Osteocyte (in vitro differentiated cells): ENCODE results near the gene TRAF4. TPM values are rescaled to one million over a fixed set of nuclear protein-coding genes. Genes with fewer than 3 reads are reported as not detected.

Experiments used
- DNase-seq: peaks from one replicate; pipeline ENCODE4 v3.0.0; 2021; ENCODE audit warnings: mixed read lengths; ENCODE audit not compliant: unreplicated experiment; ENCODE audit errors: extremely low spot score
- H3K27ac Mint-ChIP-seq: one replicate; pipeline ENCODE4 v1.8.0; 2021; ENCODE audit warnings: mild to moderate bottlenecking, mixed read lengths; ENCODE audit not compliant: unreplicated experiment
- H3K27me3 Mint-ChIP-seq: one replicate; pipeline ENCODE4 v1.8.0; 2021; ENCODE audit warnings: mixed read lengths; ENCODE audit not compliant: unreplicated experiment
- H3K36me3 Mint-ChIP-seq: one replicate; pipeline ENCODE4 v1.8.0; 2021; ENCODE audit warnings: mixed read lengths; ENCODE audit not compliant: unreplicated experiment
- H3K4me1 Mint-ChIP-seq: one replicate; pipeline ENCODE4 v1.8.0; 2021; ENCODE audit warnings: mixed read lengths; ENCODE audit not compliant: unreplicated experiment
- H3K4me3 Mint-ChIP-seq: one replicate; pipeline ENCODE4 v1.8.0; 2021; ENCODE audit warnings: mild to moderate bottlenecking, moderate library complexity, mixed read lengths; ENCODE audit not compliant: unreplicated experiment
- H3K9me3 Mint-ChIP-seq: one replicate; pipeline ENCODE4 v1.8.0; 2021; ENCODE audit warnings: mixed read lengths; ENCODE audit not compliant: unreplicated experiment
- CTCF ChIP-seq: fragments of 200-600 bp; sonication (generic); IDR thresholded peaks from 2 replicates; pipeline ENCODE4 v1.5.0; 2021; ENCODE audit warnings: antibody characterized with exemption, mild to moderate bottlenecking, moderate library complexity
- total RNA-seq: library from RNA; stranded (reverse); gene quantifications from 2 replicates; pipeline ENCODE4 v1.2.1, GENCODE V29; 2021

The TRAF4 gene
- total RNA-seq, 1 donor from 2014 or later = 95.5 TPM

DNA sequence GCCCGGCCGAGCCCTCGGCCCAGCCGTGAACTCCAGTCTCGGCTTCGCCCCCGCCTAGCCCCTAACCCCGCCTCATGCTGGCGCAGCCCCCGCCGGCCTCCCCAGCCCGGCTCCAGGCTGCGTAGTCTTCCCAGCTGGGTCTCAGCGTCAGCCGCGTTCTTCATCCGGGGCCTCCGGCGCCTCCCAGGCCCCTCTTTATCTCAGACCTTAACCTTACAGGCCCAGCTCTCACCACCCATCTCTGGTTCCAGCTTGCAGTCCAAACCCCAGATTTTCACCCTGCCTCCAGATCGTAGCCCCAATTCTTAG lies 32.1 kb upstream of the TRAF4 start, which contains the start of gene PROCA1:
TSS of gene PROCA1 (minus strand) at position 166 of the 309 bp plus-strand sequence. CDS start 228 bp downstream, outside the sequence.
- peak within 1 kb of the TSS; percentile 99 for H3K27ac Mint-ChIP-seq
- H3K4me3 Mint-ChIP-seq = peak within 1 kb of the TSS; percentile 91
- no peaks in the 10 kb centered on the region for H3K27me3 Mint-ChIP-seq
- H3K36me3 Mint-ChIP-seq = peaks cover 11% of the 10 kb centered on the region
- H3K4me1 Mint-ChIP-seq = peaks cover 41% of the 10 kb centered on the region
- no peaks in the 10 kb centered on the region for H3K9me3 Mint-ChIP-seq
- no peak for TF ChIP-seq CTCF
- no peak for DNase-seq

DNA sequence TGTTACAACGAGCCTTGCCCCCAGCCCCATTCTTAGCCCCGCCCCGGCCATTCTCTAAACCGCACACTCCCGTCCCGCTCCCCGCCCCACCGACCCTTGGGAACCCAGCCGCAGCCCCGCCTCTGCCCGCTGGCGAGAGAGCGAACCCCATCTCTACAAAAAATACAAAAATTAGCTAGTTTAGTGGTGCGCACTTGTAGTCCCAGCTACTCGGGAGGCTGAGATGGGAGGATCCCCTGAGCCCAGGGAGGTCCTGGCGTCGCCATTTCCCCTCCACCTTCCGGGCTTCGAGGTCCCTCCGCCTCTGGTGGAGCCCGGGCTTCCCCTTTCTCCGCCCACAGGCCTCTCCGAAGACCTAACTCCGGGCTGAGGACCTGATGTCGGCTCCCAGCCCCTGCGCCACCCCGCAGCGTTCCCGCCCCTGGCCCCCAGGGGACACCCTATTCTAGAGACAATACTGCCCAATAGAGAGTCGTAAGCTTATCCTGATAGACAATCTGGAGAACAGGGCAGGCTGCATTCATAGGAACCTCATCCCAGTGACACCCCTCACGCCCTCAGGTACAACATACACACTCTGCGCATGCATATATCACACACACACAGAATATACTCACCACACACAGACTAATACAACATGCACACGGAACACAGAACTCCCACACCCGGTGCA lies 31.6 kb upstream of the TRAF4 start:
- TF ChIP-seq CTCF = no peak
- Mint-ChIP-seq H3K36me3 (peaks cover 11% of the 10 kb centered on the region), H3K27ac (peak overlapping the region; percentile 99), H3K9me3 (no peaks in the 10 kb centered on the region), H3K27me3 (no peaks in the 10 kb centered on the region), H3K4me1 (peaks cover 41% of the 10 kb centered on the region), H3K4me3 (peak overlapping the region; percentile 26)
- DNase-seq = no peak

DNA sequence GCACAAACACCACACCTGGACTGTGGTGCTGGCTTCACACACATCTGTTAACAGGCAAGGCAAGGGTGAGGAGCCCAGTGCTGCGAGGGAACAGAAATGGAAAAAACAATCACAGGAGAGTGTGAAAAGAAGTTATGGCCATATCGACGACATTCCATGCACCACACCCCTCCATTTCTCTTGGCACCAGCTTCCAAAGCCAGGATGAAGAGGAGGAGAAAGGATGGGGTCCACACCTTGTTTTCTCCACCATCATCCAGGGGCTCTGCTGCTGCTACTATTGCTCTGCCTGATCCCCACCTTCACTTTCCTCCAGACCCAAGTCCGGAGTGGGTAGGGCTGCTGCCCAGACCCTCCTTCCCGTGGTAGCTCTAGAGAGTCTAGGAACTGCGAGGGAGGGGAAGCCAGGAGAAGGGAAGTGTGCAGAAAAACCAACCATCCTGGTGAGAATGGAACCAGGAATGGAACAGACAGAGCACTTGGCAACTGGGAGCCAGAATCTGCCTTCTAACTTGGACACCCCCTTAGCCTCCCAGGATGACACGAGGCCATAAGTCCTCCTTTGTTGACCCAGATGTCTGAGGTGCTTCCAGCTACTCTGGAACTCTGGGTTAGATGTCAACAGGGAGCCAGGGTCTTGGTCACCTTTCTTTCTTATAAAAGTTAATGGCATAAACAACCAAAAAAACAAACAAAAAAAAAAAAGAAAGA lies 31.0 kb upstream of the TRAF4 start:
- peaks cover 11% of the 10 kb centered on the region for H3K36me3 Mint-ChIP-seq
- H3K9me3 Mint-ChIP-seq = no peaks in the 10 kb centered on the region
- peaks cover 42% of the 10 kb centered on the region for H3K4me1 Mint-ChIP-seq
- H3K27ac Mint-ChIP-seq = peak overlapping the region; percentile 52
- H3K27me3 Mint-ChIP-seq = no peaks in the 10 kb centered on the region
- DNase-seq = no peak
- no peak overlapping the region for H3K4me3 Mint-ChIP-seq
- TF ChIP-seq CTCF = no peak

DNA sequence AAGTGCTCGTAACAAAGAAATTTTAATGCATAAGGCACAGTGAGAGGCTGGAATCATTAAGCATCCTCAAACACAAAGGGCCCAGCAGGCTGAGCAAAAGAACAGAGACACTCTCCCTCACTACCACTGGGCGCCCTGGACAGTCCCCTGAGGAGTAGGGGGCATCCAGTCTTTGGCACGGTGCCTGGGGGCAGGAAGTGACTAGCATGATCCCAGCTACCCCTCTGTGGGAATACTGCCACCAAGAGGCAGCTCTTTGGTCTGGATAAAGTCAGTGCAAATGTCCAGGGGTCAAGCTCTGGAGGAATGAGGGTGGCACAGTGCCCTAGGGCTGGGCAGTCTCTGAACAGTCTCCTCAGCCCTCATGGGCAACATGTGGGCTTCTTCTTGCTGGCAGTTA lies 29.5 kb upstream of the TRAF4 start:
- Mint-ChIP-seq H3K4me3 (peak overlapping the region; percentile 35), H3K36me3 (peaks cover 11% of the 10 kb centered on the region), H3K4me1 (peaks cover 54% of the 10 kb centered on the region), H3K9me3 (no peaks in the 10 kb centered on the region), H3K27ac (no peak overlapping the region), H3K27me3 (no peaks in the 10 kb centered on the region)
- no peak for TF ChIP-seq CTCF
- no peak for DNase-seq

DNA sequence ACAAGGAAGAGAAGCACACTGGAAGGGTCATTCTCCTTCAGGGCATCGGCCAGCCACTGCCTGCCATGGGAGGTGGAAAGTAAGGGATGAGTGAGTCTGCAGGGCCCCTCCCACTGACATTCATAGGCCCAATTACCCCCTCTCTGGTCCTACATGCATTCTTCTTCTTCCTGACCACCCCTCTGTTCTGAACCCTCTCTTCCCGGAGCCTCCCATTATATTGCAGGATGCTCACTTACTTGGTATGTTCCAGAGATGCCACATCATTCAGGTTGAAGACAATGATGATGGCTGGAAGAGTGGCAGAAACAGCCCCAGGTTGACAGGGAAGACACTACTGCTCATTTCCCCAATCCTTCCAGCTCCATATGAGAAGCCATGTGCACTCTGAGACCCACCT lies 28.6 kb upstream of the TRAF4 start:
- H3K4me1 Mint-ChIP-seq = peaks cover 56% of the 10 kb centered on the region
- no peak for DNase-seq
- H3K9me3 Mint-ChIP-seq = no peaks in the 10 kb centered on the region
- peaks cover 15% of the 10 kb centered on the region for H3K36me3 Mint-ChIP-seq
- no peaks in the 10 kb centered on the region for H3K27me3 Mint-ChIP-seq
- H3K27ac Mint-ChIP-seq = no peak overlapping the region
- no peak overlapping the region for H3K4me3 Mint-ChIP-seq
- no peak for TF ChIP-seq CTCF
